Measurements from ENCODE around the gene HOXB2.

GRCh38 chr17:48513097-48513496 is 31.8 kb downstream of the HOXB2 start:
- TF ChIP-seq EZH2 (IDR thresholded peaks at IDR 0.05) (no peak), POLR2AphosphoS5 (IDR thresholded peaks at IDR 0.05; ENCODE audit: borderline replicate concordance, low read depth, low read length) (no peak), FOXP2 (optimal IDR thresholded peaks at IDR 0.05; ENCODE audit: control extremely low read depth, extremely low read length, insufficient read depth) (no peak)
